Activated naive CD4-positive, alpha-beta T cell treated with anti-CD3 and anti-CD28 coated beads, Interleukin-2, amount 50 U/mL, for 24 hours (primary cell): ENCODE data around the gene CTBP2.
A peak's percentile ranks its signal among the peaks of the same experiment; 100 is the strongest.
"Not testable (repeated sequence)": the region's sequence is repeated elsewhere in the genome, so short reads cannot be mapped to it uniquely, and the experiment has no call there.

Experiments
- H3K27ac Mint-ChIP-seq: one replicate; pipeline ENCODE4 v1.8.0; 2021; ENCODE audit warnings: mild to moderate bottlenecking, mixed read lengths
- H3K27me3 Mint-ChIP-seq: one replicate; pipeline ENCODE4 v1.8.0; 2021; ENCODE audit warnings: mixed read lengths
- H3K36me3 Mint-ChIP-seq: one replicate; pipeline ENCODE4 v1.8.0; 2021; ENCODE audit warnings: mixed read lengths
- H3K4me1 Mint-ChIP-seq: one replicate; pipeline ENCODE4 v1.8.0; 2021; ENCODE audit warnings: mixed read lengths
- H3K4me3 Mint-ChIP-seq: one replicate; pipeline ENCODE4 v1.8.0; 2021; ENCODE audit warnings: mild to moderate bottlenecking, mixed read lengths
- H3K9me3 Mint-ChIP-seq: one replicate; pipeline ENCODE4 v1.8.0; 2021; ENCODE audit warnings: mixed read lengths

The CTBP2 gene

DNA sequence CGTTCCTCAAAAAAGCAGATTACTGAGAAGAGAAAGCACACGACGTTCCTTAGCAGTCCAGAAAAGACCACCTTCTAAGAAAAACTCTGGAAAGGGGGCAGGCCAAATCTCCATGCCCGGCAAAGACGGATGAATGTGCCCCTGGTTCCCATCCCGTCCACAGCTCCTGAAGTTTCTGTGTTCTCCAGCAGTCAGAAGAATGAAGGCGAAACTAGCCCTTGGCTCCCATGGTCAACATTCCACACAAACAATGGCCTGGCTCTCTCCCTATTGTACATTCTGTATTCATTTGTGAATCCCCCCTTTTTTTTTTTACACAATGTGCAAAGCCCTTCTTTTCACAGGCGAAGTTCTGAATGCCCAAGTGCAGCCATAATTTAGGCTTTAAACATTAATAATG is 5.3 kb downstream of the CTBP2 start:
- Mint-ChIP-seq H3K27me3 (peaks cover 46% of the 10 kb centered on the region), H3K9me3 (no peaks in the 10 kb centered on the region), H3K27ac (no peak overlapping the region), H3K4me3 (no peak overlapping the region), H3K36me3 (no peaks in the 10 kb centered on the region), H3K4me1 (peaks cover 15% of the 10 kb centered on the region)

DNA sequence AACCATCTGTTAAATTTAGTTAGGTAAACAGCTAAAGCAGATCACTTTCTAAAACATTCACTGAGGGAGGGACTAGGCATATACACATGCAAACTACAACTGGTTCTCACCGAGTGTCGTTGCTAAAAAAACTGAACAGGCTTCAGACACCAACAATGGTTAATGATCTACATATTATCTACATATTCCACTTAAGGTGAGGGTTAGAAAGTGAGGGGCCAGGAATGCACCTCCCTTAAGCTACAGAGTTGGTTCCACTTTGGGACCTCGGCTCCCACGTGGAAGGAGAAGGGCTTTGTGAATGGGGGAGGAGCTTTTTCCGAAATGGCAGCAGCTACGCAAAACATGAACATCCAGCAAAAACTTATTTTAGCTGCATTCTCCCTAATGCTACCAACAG is 5.8 kb downstream of the CTBP2 start:
- Mint-ChIP-seq H3K4me3 (no peak overlapping the region), H3K9me3 (no peaks in the 10 kb centered on the region), H3K4me1 (peaks cover 15% of the 10 kb centered on the region), H3K36me3 (no peaks in the 10 kb centered on the region), H3K27ac (no peak overlapping the region), H3K27me3 (peaks cover 46% of the 10 kb centered on the region)

DNA sequence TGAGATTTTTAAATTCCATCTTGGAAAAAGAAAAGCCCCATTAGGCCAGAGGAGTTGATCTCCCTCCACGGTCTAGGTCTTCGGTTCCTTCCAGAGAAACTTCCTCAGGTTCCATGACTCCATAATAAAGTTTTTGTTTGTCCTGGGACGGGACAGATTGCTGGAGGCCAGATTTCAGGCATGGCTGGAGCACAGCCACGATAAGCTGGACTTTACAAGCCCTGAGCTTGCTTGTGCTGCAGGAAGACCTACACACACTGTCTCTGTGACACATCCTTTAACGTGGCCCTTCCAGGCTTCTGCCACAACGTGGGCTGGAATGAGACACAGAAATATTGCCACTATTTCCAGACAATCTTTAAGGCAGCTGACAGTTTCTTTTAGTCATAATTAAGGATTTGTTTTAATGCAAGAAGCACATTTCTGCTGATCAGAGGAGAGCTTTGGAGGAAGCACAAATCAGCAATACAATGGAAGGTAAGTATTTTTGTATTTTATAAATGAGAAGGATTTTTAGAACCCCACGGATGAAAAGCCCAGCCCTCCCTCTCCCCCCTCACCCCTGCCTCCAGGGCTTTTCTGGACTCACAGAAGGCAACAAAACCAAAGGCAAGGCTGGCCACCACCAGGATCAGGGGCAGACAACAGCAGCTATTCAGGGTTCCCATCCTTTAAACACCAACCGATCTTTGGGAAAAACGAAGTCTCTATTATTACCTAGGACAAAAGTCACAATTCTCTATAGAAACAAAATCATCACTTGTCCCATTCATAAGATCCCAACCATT is 6.5 kb downstream of the CTBP2 start:
- Mint-ChIP-seq H3K27ac (no peak overlapping the region), H3K36me3 (no peaks in the 10 kb centered on the region), H3K4me3 (peak overlapping the region; percentile 33), H3K9me3 (no peaks in the 10 kb centered on the region), H3K27me3 (peaks cover 48% of the 10 kb centered on the region), H3K4me1 (peaks cover 15% of the 10 kb centered on the region)

DNA sequence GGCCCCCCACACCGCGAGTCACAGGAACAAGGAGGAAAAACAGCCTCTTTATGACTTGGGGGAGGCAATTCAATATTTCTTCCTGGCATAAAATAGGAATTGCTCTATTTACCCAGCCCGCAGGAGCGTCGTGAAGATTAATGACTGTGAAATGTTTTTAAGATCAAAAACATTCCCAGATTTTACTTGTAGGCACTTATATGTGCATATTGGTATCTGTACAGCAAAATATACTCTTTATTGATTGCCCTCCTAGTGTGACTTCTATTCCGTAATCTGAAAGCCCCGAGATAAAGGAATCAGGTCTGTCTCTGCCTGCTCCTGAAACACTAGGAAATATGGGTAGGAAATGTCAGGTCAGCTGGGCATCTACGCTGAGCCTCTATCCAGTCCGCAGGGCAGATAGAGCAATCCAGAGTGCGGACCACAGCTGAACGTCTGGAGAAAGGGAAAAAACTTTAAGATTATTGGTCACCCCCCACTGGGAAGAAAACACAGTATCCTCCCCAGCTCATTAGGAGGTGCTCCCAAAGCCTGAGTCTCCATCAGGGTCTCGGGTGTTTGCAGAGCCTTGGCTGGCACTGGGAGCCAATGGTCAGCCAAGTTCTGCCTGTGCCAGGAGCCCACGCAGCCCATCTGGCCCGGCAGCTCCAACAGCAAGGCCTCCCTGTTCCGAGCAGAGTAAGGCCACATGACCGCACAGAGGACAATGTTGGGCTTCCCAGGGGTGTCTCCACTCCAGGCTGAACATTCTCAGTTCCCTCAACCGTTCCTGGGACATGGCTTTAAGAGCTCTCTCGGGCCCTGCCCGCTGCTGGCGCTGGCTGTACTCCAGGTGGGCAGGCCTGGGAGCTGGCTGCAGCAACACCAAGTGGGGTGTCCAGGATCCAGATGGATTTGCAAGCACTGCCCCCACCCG is 7.7 kb downstream of the CTBP2 start:
- Mint-ChIP-seq H3K36me3 (no peaks in the 10 kb centered on the region), H3K4me3 (no peak overlapping the region), H3K4me1 (peaks cover 12% of the 10 kb centered on the region), H3K9me3 (no peaks in the 10 kb centered on the region), H3K27me3 (peaks cover 46% of the 10 kb centered on the region), H3K27ac (no peak overlapping the region)

DNA sequence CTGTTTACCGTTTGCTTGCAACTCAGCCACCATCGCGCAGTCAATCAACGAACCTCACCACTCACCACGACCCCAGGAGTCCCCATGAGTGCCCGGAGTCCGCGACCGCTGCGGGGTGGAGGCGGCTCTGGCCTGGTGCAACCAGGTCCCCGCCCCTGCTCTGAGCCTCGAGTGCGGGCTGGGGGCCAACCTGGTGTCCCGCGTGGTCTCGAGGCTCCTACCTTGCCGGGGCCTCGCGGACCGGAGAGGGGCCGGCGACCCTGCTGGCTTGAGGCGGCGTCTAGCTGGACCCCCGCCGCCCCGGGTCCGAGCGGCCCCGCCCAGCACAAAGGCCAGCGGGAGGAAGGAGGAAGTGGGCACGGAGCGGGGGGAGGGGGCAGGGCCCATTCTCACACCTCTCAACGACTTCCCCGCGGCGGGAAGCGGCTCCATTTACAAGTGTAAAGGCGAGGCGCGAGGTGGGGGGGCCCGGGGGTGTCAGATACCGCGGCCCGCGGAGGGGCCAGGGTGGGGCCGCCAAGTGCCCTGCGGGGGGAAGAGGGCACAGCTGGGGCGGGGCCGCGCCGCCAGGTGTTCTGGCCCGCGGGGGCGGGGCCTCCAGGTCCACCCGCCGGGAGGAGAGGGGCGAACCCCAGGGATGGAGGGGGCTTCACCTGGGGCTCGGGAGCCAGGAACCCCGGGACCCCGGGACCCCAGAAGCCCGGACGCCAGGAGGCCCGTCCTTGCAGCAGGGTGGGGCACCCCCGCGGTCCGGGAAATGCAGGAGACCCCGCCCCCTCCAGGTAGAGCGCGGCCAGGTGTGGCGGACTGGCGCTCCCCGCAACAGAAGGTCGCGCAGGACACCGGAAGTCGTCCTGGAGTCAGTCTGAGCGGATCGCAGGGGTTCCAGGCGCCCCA is 8.6 kb downstream of the CTBP2 start:
- Mint-ChIP-seq H3K4me3 (no peak overlapping the region), H3K9me3 (no peaks in the 10 kb centered on the region), H3K36me3 (no peaks in the 10 kb centered on the region), H3K27ac (no peak overlapping the region), H3K27me3 (peaks cover 41% of the 10 kb centered on the region), H3K4me1 (peaks cover 12% of the 10 kb centered on the region)

DNA sequence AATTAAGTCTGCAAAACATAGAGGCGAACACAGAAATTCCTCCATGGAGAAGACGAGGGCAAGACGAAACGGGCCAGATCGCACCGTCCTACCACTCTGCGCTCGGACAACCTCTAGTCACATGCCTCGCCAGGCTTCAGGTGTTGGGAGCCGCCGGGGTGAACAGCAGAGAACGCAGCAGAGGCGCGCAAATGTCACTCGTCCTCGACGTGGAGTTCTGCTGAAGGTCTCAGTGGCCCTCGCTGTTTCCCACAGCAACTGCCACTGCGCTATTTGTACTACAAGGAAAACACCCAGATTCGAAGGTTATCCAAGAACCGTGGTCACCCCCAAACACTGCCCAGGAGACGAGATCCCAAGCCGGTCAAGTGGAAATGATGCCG is 9.2 kb downstream of the CTBP2 start:
- Mint-ChIP-seq H3K9me3 (no peaks in the 10 kb centered on the region), H3K27me3 (peaks cover 41% of the 10 kb centered on the region), H3K36me3 (no peaks in the 10 kb centered on the region), H3K4me1 (peaks cover 12% of the 10 kb centered on the region), H3K4me3 (peak overlapping the region; percentile 11), H3K27ac (no peak overlapping the region)

DNA sequence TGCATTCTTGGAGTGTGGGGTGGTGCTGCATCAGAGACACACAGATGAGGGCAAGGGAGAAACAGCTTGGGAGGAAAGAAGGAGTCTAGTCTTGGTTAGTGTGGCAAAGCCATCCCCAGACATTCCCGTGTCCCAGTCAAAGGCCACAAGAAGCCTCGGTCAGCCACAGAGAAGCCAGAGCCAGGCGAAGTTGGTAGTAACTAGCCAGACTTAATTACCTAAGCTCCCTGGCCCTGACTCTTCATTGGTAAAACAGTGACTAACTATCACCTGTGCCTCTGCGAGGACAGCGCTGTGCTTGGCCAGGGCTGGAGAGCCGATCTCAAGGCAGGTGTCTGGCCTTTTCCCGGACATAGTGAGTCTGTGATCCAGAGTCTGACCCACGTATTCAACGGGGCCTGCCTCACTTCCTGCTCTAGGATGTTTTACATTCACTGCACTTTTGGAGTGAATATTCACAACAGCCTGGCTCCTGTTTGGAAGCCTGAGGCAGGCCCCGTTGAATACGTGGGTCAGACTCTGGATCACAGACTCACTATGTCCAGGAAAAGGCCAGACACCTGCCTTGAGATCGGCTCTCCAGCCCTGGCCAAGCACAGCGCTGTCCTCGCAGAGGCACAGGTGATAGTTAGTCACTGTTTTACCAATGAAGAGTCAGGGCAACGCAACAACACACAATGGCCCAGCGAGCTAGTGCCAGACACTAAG is 9.8 kb downstream of the CTBP2 start:
- H3K4me3 Mint-ChIP-seq, H3K36me3 Mint-ChIP-seq, H3K9me3 Mint-ChIP-seq, H3K27ac Mint-ChIP-seq: not testable (repeated sequence)
- peaks cover 38% of the 10 kb centered on the region for H3K27me3 Mint-ChIP-seq
- H3K4me1 Mint-ChIP-seq: peaks cover 12% of the 10 kb centered on the region

DNA sequence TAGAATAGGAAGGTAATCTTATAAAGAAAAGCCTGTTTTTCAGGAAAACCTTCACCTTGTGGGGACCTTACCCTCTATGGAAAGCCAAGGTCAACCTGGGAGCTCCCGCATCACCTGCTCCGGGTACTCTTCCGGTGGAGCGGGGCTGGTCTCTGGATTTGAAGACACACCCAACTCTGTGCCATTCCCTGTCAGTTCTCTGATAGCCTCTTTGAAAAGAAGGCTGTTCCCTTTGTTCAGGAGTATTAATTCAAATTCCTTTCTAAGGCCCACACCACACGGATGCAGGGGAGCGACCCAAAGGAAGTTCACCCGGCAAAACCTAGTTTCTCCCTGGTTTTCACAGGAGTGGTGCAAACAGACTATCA is 10.7 kb downstream of the CTBP2 start:
- H3K9me3 Mint-ChIP-seq: no peaks in the 10 kb centered on the region
- peaks cover 12% of the 10 kb centered on the region for H3K4me1 Mint-ChIP-seq
- no peak overlapping the region for H3K27ac Mint-ChIP-seq
- H3K4me3 Mint-ChIP-seq: no peak overlapping the region
- H3K36me3 Mint-ChIP-seq: no peaks in the 10 kb centered on the region
- peaks cover 36% of the 10 kb centered on the region for H3K27me3 Mint-ChIP-seq

DNA sequence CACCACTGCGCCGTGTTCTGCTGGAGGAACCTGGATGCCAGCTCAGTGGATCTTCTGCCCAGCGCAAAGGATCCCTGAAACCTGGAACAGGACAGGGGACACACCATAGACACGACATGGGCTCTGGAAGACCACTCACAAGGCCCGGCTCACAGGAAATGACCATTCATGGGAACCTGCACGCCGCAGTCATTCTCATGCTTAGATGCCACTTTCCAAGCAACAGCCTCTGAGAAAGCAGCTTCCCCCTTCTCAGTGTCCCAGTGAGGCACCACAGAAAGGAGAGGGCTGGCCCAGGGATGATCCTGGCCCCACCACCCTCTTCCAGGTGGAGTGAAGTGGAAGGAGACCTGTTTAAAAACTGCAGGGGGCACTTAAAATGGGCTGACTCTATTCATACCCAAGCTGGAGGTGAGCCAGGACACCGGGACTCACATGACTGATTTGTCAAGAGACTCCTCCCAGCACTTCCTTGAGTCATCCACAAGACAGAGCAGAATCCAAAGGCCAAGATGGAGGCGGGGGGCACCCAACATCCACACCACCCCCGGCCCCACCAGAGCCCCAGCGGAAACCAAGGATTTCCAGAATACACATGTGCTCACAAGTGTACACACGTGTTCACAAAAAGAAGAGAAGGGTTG is 11.2 kb downstream of the CTBP2 start:
- Mint-ChIP-seq H3K27ac (no peak overlapping the region), H3K9me3 (no peaks in the 10 kb centered on the region), H3K4me3 (no peak overlapping the region), H3K4me1 (peaks cover 8% of the 10 kb centered on the region), H3K36me3 (no peaks in the 10 kb centered on the region), H3K27me3 (peaks cover 34% of the 10 kb centered on the region)

DNA sequence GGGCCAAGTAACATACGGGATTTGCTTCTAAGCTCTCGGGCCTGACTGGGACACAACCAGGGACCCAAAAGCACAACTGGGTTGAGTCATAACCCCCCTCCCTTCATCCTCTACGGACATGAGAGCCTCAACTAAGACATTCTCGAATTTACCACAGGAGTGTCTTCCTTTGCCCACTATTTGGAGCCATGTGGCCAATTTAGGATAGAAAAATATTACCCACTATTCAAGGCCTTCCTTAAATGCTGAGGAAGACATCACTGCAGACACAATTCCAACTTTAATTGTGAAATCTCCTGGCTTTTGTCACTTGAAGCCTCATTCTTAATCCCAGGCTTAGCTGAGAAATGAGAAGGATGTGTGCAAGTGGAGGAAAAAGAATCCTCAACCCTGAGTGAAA is 11.8 kb downstream of the CTBP2 start:
- H3K4me3 Mint-ChIP-seq: no peak overlapping the region
- H3K9me3 Mint-ChIP-seq: no peaks in the 10 kb centered on the region
- H3K4me1 Mint-ChIP-seq: peaks cover 7% of the 10 kb centered on the region
- H3K27ac Mint-ChIP-seq: no peak overlapping the region
- H3K27me3 Mint-ChIP-seq: peaks cover 31% of the 10 kb centered on the region
- no peaks in the 10 kb centered on the region for H3K36me3 Mint-ChIP-seq

DNA sequence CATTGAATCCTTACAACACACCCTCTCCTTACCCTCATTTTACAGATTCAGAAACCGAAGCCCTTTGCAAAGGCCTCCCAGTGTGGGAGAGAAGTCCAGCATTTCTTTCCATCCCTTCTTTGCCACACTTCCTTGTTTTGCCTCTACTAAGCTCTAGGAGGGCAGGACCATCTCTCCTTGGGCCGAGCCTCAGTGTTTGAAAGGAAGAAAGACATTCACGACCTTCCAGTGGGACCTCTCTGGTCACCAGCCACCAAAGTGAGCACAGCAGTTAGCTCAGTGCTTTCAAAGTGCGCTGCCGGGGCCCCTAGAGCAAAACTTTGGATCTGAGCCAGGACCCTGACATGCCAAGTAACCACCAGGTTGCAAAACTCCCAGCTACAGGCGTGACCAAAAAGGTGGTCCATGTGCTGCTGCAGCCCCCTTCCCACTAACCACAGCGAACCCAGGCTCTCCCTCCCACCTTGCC is 12.4 kb downstream of the CTBP2 start:
- Mint-ChIP-seq H3K36me3 (no peaks in the 10 kb centered on the region), H3K4me3 (no peak overlapping the region), H3K27me3 (peaks cover 30% of the 10 kb centered on the region), H3K27ac (no peak overlapping the region), H3K9me3 (no peaks in the 10 kb centered on the region), H3K4me1 (peaks cover 7% of the 10 kb centered on the region)

DNA sequence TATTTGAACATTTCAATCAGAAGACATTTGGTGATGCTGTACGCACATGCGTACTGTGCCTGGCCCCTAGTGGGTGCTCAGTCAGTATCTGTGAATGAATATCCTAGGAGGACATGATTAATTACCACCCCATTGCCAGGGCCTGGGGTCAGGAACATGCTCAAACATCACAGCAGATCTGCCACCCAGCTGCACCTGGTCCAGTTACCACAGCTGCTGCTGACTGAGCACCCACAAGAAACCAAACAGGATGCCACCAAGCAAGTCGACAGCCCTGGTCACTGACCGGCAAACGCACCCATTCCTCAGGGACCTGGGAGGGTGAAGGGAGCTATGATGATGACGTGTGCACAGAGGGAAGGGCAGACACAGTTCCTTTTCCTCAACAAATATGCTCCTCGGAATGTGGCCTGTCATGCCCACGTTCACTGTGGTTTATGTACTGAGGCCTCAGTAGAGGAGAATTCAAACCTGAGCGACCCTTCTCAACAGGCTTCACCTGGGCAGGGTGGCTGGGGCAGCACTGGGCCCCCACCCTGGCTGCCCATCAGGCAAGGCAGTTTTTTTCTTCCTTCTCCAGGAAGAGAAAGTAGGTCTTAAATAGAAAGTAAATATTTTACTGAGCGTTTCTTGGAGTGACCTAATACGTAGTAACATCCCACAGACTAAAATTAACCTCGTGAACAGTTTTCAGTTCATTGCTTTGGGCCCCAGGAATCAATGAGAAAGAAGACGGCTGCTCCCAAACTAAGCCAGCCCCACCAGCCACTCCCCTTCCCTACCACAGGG is 13.4 kb downstream of the CTBP2 start:
- H3K4me1 Mint-ChIP-seq: peaks cover 7% of the 10 kb centered on the region
- no peaks in the 10 kb centered on the region for H3K36me3 Mint-ChIP-seq
- H3K27me3 Mint-ChIP-seq: peaks cover 25% of the 10 kb centered on the region
- no peak overlapping the region for H3K4me3 Mint-ChIP-seq
- H3K27ac Mint-ChIP-seq: no peak overlapping the region
- no peaks in the 10 kb centered on the region for H3K9me3 Mint-ChIP-seq

DNA sequence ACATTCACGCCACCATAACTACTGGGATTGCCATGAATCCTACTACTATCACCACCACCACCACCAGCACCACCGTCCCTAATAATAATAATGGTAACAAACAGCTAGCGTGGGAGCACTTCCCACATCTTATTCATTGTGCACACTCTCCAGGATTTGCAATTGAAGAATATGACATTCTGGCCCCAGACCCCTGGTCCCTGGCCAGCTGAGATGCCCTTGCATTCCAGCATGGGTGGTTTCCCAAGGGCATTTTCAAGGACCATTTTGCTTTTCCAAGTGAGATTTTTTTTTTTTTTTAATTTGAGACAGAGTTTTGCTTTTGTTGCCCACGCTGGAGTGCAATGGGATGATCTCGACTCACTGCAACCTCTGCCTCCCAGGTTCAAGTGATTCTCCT is 14.7 kb downstream of the CTBP2 start:
- no peak overlapping the region for H3K27ac Mint-ChIP-seq
- H3K27me3 Mint-ChIP-seq: peaks cover 21% of the 10 kb centered on the region
- peaks cover 3% of the 10 kb centered on the region for H3K4me1 Mint-ChIP-seq
- no peak overlapping the region for H3K4me3 Mint-ChIP-seq
- no peaks in the 10 kb centered on the region for H3K9me3 Mint-ChIP-seq
- H3K36me3 Mint-ChIP-seq: no peaks in the 10 kb centered on the region
